GM18508 (cell line): Measurements from ENCODE around the gene ATAD3B.
"Not testable (repeated sequence)": the region's sequence is repeated elsewhere in the genome, so short reads cannot be mapped to it uniquely, and the experiment has no call there.

ENCODE experiments used
- ATAC-seq: cut with Tn5 transposase; IDR thresholded peaks from one replicate; pipeline ENCODE4 v1.9.1; 2021; ENCODE audit warnings: moderate number of reproducible peaks; ENCODE audit not compliant: insufficient read depth, unreplicated experiment

ATAD3B gene

GRCh38 chr1:1472053-1472876 lies 700 bp downstream of the ATAD3B start:
- ATAC-seq, result not testable (repeated sequence)

GRCh38 chr1:1476011-1476410 lies 4.4 kb downstream of the ATAD3B start:
- ATAC-seq, result not testable (repeated sequence)

- no peak for ATAC-seq
These were observed 5.6 kb downstream of the ATAD3B start for GRCh38 chr1:1477206-1477605.

- ATAC-seq, result no peak
These were observed 8.3 kb downstream of the ATAD3B start for GRCh38 chr1:1479547-1480487.

GRCh38 chr1:1480488-1480867 lies 8.9 kb downstream of the ATAD3B start:
- not testable (repeated sequence) for ATAC-seq

GRCh38 chr1:1481811-1482210 lies 10.2 kb downstream of the ATAD3B start:
- not testable (repeated sequence) for ATAC-seq

GRCh38 chr1:1482856-1483255 lies 11.3 kb downstream of the ATAD3B start:
- no peak for ATAC-seq

- no peak for ATAC-seq
These were observed 12.1 kb downstream of the ATAD3B start for GRCh38 chr1:1483714-1484113.

GRCh38 chr1:1484976-1485750 lies 13.6 kb downstream of the ATAD3B start:
- ATAC-seq, result not testable (repeated sequence)

- ATAC-seq, result not testable (repeated sequence)
These were observed 14.3 kb downstream of the ATAD3B start for GRCh38 chr1:1485755-1486317.

- ATAC-seq, result no peak
These were observed 16.1 kb downstream of the ATAD3B start for GRCh38 chr1:1487701-1488100.

GRCh38 chr1:1489231-1489630 lies 17.7 kb downstream of the ATAD3B start:
- ATAC-seq, result no peak

GRCh38 chr1:1489861-1490260 lies 18.3 kb downstream of the ATAD3B start:
- no peak for ATAC-seq

GRCh38 chr1:1490633-1491230 lies 19.2 kb downstream of the ATAD3B start:
- no peak for ATAC-seq

- no peak for ATAC-seq
These were observed 20.0 kb downstream of the ATAD3B start for GRCh38 chr1:1491601-1492000.

- ATAC-seq, result not testable (repeated sequence)
These were observed 22.7 kb downstream of the ATAD3B start for GRCh38 chr1:1494311-1494710.

- not testable (repeated sequence) for ATAC-seq
These were observed 24.0 kb downstream of the ATAD3B start for GRCh38 chr1:1495461-1495975.

- not testable (repeated sequence) for ATAC-seq
These were observed 33.3 kb downstream of the ATAD3B start for GRCh38 chr1:1504777-1505365.

GRCh38 chr1:1505366-1505798 lies 33.8 kb downstream of the ATAD3B start:
- not testable (repeated sequence) for ATAC-seq
